ENCODE measurements around the gene UTS2R.

UTS2R gene

DNA sequence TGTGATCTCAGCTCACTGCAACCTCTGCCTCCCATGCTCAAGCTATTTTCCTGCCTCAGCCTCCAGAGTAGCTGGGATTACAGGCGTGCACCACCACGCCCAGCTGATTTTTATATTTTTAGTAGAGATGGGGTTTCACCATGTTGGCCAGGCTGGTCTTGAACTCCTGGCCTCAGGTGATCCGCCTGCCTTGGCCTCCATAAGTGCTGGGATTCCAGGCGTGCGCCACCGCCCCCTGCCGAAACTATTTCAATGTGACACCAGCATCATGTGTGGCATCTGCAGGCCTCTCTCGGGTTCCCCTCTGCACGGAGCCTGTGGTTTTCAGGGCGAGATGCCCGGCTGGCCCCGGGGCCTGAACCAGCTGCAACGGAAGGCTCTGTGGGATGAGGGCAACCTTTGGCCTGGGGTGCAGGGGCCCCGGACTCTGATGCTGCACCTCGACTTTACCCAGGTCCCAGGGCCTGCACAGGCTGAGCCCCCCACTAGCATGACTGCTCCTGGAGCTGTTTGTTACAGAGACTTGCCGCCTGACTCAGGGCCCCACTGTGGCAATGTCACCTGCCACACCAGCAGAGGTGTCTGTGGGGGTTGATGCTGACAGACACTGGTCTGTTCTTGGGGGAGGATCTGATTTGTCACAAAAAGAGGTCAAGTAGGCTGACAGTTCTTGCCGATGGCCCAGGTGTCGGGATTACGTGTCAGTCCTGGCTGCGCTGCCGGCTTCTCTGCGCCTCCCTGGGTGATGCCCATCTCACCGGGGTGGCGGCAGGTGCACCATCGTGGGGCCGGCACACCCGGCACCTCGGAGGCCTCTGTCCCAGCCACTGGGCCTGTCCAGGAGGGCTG, 21.2 kb upstream of the UTS2R start:
- H3K9ac ChIP-seq (ENCODE audit: insufficient read length, low read depth) = peak overlapping the region; percentile 10
- no peak overlapping the region for H3K4me3 ChIP-seq (ENCODE audit: insufficient read length, low read depth)
- H3K27me3 ChIP-seq (ENCODE audit: insufficient read depth, insufficient read length) = peaks cover 3% of the 10 kb centered on the region
- DNase-seq (ENCODE audit: low read depth, low spot score) = no peak
- H3K36me3 ChIP-seq (ENCODE audit: insufficient read depth, insufficient read length, low read length) = no peaks in the 10 kb centered on the region
- no peak for TF ChIP-seq ZNF274 (IDR thresholded peaks at IDR 0.05; ENCODE audit: low read depth, low read length)
- TF ChIP-seq SUZ12 (IDR thresholded peaks at IDR 0.05; ENCODE audit: extremely low read depth, insufficient read depth, insufficient read length) = no peak
- no peak for TF ChIP-seq YY1 (IDR thresholded peaks at IDR 0.05; ENCODE audit: insufficient read depth, insufficient read length)
- no peaks in the 10 kb centered on the region for H3K9me3 ChIP-seq (ENCODE audit: insufficient read depth, low read length)
- peaks cover 18% of the 10 kb centered on the region for H3K4me1 ChIP-seq (ENCODE audit: insufficient read depth, insufficient read length)

- H3K4me1 ChIP-seq (ENCODE audit: insufficient read depth, insufficient read length) = peaks cover 20% of the 10 kb centered on the region
- no peak for DNase-seq (ENCODE audit: low read depth, low spot score)
- H3K36me3 ChIP-seq (ENCODE audit: insufficient read depth, insufficient read length, low read length) = no peaks in the 10 kb centered on the region
- no peak overlapping the region for H3K4me3 ChIP-seq (ENCODE audit: insufficient read length, low read depth)
- H3K9me3 ChIP-seq (ENCODE audit: insufficient read depth, low read length) = no peaks in the 10 kb centered on the region
- H3K27me3 ChIP-seq (ENCODE audit: insufficient read depth, insufficient read length) = peaks cover 3% of the 10 kb centered on the region
- TF ChIP-seq YY1 (IDR thresholded peaks at IDR 0.05; ENCODE audit: insufficient read depth, insufficient read length) = no peak
- no peak overlapping the region for H3K9ac ChIP-seq (ENCODE audit: insufficient read length, low read depth)
Measured at GRCh38 chr17:82351254-82351712, 20.3 kb upstream of the UTS2R start.

DNA sequence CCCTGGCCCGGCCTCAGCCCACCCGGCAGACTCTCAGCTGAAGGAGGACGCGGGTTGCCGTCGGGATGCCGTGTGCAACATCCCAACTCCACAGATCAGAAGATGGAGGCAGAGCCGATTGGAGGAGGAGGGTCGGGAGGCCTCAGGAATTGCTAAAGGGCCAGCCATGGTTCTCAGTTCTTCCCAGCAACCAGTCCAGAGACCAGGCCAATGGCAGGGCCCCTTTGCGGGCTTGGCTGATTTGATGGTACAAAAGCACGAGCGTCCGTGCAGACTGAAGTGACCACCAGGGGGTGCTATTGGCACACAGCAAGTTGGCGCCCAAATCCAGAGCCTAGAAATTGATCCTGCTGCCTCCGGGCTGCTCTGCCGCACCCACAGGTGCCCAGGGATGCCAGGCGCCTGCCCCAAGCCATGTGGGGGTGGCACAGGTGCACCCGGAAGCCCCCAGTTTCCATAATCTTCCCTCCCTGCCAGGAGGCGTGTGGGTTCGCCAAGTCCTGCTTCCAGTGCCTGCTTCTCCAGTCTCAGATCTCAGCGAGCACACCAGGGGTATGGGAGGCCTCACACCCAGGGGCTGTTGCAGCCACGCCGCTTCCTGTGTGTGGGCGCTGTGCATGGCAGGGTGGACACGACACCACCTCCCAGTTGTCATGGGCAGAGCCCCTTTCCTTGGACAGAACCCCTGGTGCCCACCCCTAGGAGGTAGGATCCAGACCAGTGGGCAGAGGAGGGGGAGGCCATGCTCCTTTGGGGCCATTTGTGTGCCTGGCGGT, 19.7 kb upstream of the UTS2R start:
- peak; percentile 88 for DNase-seq (ENCODE audit: low read depth, low spot score)
- no peak overlapping the region for H3K4me3 ChIP-seq (ENCODE audit: insufficient read length, low read depth)
- no peaks in the 10 kb centered on the region for H3K36me3 ChIP-seq (ENCODE audit: insufficient read depth, insufficient read length, low read length)
- peaks cover 3% of the 10 kb centered on the region for H3K27me3 ChIP-seq (ENCODE audit: insufficient read depth, insufficient read length)
- H3K9ac ChIP-seq (ENCODE audit: insufficient read length, low read depth) = peak overlapping the region; percentile 29
- TF ChIP-seq ZNF274 (IDR thresholded peaks at IDR 0.05; ENCODE audit: low read depth, low read length) (no peak), YY1 (IDR thresholded peaks at IDR 0.05; ENCODE audit: insufficient read depth, insufficient read length) (no peak), SUZ12 (IDR thresholded peaks at IDR 0.05; ENCODE audit: extremely low read depth, insufficient read depth, insufficient read length) (no peak)
- H3K9me3 ChIP-seq (ENCODE audit: insufficient read depth, low read length) = no peaks in the 10 kb centered on the region
- peaks cover 24% of the 10 kb centered on the region for H3K4me1 ChIP-seq (ENCODE audit: insufficient read depth, insufficient read length)

GRCh38 chr17:82353484-82353883, 18.1 kb upstream of the UTS2R start:
- Histone ChIP-seq H3K9ac (ENCODE audit: insufficient read length, low read depth) (no peak overlapping the region), H3K4me1 (ENCODE audit: insufficient read depth, insufficient read length) (peaks cover 24% of the 10 kb centered on the region), H3K9me3 (ENCODE audit: insufficient read depth, low read length) (no peaks in the 10 kb centered on the region), H3K4me3 (ENCODE audit: insufficient read length, low read depth) (no peak overlapping the region), H3K36me3 (ENCODE audit: insufficient read depth, insufficient read length, low read length) (no peaks in the 10 kb centered on the region), H3K27me3 (ENCODE audit: insufficient read depth, insufficient read length) (peaks cover 6% of the 10 kb centered on the region)
- TF ChIP-seq YY1 (IDR thresholded peaks at IDR 0.05; ENCODE audit: insufficient read depth, insufficient read length) (no peak), SUZ12 (IDR thresholded peaks at IDR 0.05; ENCODE audit: extremely low read depth, insufficient read depth, insufficient read length) (no peak), ZNF274 (IDR thresholded peaks at IDR 0.05; ENCODE audit: low read depth, low read length) (no peak)
- no peak for DNase-seq (ENCODE audit: low read depth, low spot score)

- H3K9me3 ChIP-seq (ENCODE audit: insufficient read depth, low read length) = no peaks in the 10 kb centered on the region
- H3K27me3 ChIP-seq (ENCODE audit: insufficient read depth, insufficient read length) = peaks cover 14% of the 10 kb centered on the region
- H3K4me3 ChIP-seq (ENCODE audit: insufficient read length, low read depth) = no peak overlapping the region
- peaks cover 26% of the 10 kb centered on the region for H3K4me1 ChIP-seq (ENCODE audit: insufficient read depth, insufficient read length)
- no peaks in the 10 kb centered on the region for H3K36me3 ChIP-seq (ENCODE audit: insufficient read depth, insufficient read length, low read length)
- DNase-seq (ENCODE audit: low read depth, low spot score) = no peak
- no peak for TF ChIP-seq YY1 (IDR thresholded peaks at IDR 0.05; ENCODE audit: insufficient read depth, insufficient read length)
- no peak for TF ChIP-seq SUZ12 (IDR thresholded peaks at IDR 0.05; ENCODE audit: extremely low read depth, insufficient read depth, insufficient read length)
- no peak for TF ChIP-seq ZNF274 (IDR thresholded peaks at IDR 0.05; ENCODE audit: low read depth, low read length)
- no peak overlapping the region for H3K9ac ChIP-seq (ENCODE audit: insufficient read length, low read depth)
Measured at GRCh38 chr17:82354804-82355308, 16.7 kb upstream of the UTS2R start.

DNA sequence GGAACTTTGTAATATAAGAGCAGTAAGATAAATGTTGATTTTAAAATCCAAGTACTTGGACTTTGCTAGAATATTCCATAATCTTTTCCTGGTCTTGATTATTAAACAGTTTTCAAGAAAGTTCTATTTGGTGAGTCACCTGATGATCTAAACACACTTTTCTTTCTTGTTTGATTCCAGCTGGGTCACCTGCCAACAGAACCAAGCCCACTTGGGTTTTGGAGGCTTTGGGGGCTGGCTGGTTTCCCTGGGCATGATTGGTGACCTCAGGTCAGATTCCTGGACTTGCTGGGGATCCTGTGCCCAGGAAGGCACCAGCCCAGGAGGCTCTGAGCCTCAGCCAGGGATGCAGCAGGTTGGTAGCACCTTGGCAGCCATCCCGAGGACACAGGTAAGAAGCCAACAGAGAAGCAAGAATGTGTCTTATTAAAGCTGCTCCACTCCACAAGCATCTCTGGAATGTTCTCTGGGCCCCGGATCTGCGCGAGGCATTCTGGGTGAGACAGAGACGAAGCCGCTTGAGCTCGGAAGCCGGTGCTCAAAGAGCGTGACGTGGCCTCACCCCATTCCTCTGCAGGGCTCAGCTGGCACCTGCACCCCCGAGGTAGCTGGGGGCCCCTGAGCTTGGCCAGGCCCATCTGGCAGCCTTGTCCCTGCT, 15.7 kb upstream of the UTS2R start:
- no peaks in the 10 kb centered on the region for H3K36me3 ChIP-seq (ENCODE audit: insufficient read depth, insufficient read length, low read length)
- peaks cover 14% of the 10 kb centered on the region for H3K27me3 ChIP-seq (ENCODE audit: insufficient read depth, insufficient read length)
- TF ChIP-seq SUZ12 (IDR thresholded peaks at IDR 0.05; ENCODE audit: extremely low read depth, insufficient read depth, insufficient read length) (no peak), ZNF274 (IDR thresholded peaks at IDR 0.05; ENCODE audit: low read depth, low read length) (no peak), YY1 (IDR thresholded peaks at IDR 0.05; ENCODE audit: insufficient read depth, insufficient read length) (no peak)
- H3K9ac ChIP-seq (ENCODE audit: insufficient read length, low read depth) = no peak overlapping the region
- no peak for DNase-seq (ENCODE audit: low read depth, low spot score)
- peaks cover 24% of the 10 kb centered on the region for H3K4me1 ChIP-seq (ENCODE audit: insufficient read depth, insufficient read length)
- H3K4me3 ChIP-seq (ENCODE audit: insufficient read length, low read depth) = no peak overlapping the region
- H3K9me3 ChIP-seq (ENCODE audit: insufficient read depth, low read length) = no peaks in the 10 kb centered on the region

Measured in NT2/D1 (cell line).